HG02798 (cell line): ENCODE data around the gene CCNG2.
"Not testable (repeated sequence)": the region's sequence is repeated elsewhere in the genome, so short reads cannot be mapped to it uniquely, and the experiment has no call there.

Experiments
- ATAC-seq: cut with Tn5 transposase; IDR thresholded peaks from one replicate; pipeline ENCODE4 v1.9.1; 2021; ENCODE audit warnings: mild to moderate bottlenecking; ENCODE audit not compliant: unreplicated experiment, poor library complexity

Gene CCNG2, protein sequence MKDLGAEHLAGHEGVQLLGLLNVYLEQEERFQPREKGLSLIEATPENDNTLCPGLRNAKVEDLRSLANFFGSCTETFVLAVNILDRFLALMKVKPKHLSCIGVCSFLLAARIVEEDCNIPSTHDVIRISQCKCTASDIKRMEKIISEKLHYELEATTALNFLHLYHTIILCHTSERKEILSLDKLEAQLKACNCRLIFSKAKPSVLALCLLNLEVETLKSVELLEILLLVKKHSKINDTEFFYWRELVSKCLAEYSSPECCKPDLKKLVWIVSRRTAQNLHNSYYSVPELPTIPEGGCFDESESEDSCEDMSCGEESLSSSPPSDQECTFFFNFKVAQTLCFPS

DNA sequence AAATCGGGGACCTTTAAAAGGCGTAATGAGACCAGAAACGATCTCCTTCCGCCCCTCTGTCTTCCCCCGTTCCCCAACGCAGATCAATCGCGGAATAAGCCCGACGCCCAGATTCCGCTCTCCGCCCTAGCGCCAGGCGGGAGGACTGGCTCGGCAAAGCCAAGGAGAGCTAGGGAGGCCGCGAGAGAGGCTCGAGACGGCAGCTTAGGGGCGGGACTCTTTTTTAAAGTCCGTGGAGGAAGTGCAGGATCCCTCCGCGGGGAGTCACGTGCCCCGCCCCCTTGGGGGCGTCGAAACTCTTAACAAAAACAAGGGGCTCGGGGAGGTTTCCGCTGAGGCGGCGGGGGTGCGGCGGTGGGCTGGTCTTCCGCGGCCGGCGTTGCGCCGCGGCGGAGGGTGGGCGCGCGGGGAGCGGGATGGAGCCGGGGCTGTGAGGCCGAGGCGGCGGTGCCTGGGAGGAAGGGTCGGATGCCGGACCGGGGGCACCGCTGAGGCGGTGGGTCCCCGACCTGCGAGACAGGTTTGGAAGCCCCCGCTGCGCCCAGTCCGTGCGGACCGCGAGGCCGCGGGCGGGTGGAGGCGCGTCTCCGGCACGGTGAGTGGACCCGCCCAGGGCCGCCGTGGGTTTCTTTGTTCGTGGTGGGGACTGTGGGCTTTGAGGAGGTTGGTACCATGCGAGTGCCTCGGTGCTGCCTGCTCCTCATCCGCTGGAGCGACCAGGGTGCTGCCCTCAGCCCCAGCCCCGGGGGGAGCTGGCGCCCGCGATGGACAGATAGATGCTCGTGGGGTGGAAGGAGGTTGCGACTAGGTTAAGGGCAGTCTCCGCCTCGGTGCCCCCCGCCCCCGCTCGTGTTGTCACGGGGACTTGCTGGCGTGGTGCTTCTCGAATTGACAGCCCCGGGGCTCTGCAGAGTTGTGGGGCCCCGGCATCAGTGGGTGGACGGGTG lies at the start of gene CCNG2:
CCNG2 (plus strand) TSS at position 296 of the 947 bp plus-strand sequence. CDS start 1,326 bp downstream, outside the sequence.
- ATAC-seq = peak; percentile 31

DNA sequence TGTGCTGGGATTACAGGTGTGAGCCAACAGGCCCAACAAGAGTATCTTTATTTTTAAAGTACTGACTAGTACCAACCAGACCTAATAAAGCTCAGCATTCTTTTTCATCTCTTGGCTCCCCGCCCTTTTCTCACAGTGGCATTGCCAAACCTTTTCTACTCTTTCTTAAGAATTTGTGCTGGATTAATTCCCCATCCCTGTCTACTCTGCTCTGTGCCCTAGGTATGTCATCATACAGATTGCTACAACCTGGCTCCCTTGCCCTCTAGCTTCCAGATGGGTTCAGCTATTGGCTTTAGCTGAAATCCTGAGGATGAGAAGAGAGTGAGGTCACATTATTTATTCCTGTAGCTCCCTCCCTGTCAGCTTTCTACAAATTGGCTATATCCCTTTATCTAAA lies 46.3 kb upstream of the CCNG2 start:
- no peak for ATAC-seq

GRCh38 chr4:77113069-77113468 lies 43.9 kb upstream of the CCNG2 start:
- no peak for ATAC-seq

DNA sequence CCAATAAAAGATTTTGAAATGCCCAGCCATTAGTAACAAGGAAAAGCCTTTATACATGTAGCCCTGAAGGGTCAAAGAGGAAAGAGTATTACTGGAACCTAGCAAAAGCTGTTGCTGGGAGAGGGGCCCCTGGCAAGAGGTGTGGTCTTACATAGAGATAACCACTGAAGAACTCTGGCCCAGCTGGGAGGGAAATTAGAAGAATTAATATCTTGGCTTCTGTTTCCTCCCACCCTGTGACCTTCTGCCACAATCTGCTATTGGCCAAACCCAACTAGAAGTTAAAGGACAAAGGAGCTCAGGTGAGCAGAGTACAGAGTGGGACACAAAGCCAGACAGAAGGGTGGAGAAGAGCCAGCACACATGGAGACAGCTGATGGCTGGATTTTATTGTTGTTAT lies 39.3 kb upstream of the CCNG2 start:
- no peak for ATAC-seq

DNA sequence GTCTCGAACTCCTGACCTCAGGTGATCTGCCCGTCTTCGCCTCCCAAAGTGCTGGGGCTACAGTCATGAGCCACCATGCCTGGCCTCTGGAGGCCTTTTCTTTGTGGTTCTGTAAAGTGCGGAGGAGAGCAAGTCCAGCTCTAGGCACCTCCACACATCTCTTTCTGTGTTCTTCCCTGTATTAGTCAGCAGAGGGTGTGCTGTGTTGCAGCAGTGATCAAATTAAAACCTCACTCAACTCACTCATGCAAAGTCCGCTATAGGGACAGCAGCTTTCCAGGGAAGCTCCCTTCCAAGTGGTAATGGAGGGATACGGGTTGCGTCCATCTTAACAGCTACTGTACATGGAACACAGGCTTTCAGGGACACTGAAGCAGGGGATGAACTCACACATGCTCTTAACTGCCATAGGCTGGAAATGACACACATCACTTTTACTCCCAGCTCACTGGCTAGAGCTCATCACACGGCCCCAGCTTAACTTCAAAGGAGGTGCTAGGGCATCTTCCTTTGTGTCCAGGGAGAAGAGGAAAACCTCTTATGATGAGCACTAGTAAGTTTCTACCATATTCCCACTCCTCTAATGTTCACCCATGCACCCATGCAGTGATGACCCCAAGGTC lies 36.0 kb upstream of the CCNG2 start:
- peak; percentile 79 for ATAC-seq

GRCh38 chr4:77121736-77122240 lies 35.2 kb upstream of the CCNG2 start:
- ATAC-seq = no peak

DNA sequence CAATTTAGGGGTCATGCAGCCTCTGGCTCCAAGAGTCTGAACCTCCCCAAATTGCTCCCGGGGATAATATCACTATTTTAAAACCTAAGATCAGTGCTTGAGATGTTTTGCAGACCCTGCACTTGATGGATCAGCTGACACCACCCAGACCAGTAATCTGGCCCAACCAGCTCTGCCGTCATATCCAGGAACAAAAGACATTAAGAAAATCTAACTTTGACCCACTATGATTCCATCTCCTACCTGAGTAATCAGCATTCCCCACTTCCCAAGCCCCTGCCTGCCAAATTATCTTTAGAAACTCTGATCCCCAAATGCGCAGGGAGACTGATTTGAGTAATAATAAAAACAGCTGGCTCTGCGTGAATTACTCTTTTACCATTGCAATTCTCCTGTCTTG lies 34.4 kb upstream of the CCNG2 start:
- no peak for ATAC-seq

DNA sequence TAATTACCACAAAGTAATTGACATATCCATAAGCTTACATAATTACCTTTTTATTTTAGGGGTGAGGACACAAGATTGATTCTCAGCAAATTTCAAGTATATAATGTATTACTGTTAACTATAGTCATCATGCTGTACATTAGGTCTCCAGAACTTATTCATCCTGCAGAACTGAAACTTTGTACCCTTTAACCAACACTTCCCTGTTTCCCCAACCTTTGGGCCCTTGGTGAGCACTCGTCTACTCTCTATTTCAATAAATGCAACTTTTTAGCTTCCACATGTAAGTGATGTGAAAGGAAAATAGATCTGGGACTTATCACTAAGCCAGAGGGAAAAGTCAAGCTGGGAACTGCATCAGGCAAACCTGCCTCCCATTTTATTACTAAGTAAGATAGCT lies 33.6 kb upstream of the CCNG2 start:
- no peak for ATAC-seq

DNA sequence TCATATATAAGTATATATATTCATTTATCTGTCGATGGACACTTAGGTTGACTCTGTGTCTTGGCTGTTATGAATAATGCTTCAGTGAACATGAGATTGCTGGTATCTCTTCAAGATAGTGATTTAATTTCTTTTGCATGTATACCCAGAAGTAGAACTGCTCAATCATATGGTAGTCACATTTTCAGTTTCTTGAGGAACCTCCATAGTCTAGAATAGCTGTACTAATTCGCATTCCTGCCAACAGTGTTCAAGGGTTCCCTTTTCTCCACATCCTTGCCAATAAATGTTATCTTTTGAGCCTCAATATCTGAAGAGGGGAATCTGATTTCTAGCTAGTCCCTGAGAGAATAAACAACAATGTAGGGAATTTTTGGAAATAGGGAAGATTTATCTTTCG lies 32.4 kb upstream of the CCNG2 start:
- ATAC-seq = no peak

- no peak for ATAC-seq
Measured at GRCh38 chr4:77125961-77126360, 31.0 kb upstream of the CCNG2 start.

DNA sequence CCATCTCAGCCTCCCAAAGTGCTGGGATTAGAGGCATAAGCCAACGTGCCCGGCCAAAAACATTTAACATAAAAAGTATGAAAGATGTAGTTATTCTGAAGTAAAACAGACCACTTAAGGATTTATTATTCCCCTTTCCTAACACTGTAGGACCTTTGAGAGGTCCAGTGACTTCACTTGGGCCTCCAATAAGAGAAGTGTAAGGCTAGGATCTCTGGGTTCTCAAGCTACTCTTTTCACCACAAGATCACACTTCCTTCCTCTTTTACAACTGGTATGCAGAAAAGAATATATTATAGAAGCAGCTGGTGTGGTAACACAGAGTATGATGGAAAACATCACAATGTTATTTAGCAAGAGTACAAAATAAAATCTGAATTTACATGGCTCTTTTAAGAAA lies 30.2 kb upstream of the CCNG2 start:
- ATAC-seq = peak; percentile 85

DNA sequence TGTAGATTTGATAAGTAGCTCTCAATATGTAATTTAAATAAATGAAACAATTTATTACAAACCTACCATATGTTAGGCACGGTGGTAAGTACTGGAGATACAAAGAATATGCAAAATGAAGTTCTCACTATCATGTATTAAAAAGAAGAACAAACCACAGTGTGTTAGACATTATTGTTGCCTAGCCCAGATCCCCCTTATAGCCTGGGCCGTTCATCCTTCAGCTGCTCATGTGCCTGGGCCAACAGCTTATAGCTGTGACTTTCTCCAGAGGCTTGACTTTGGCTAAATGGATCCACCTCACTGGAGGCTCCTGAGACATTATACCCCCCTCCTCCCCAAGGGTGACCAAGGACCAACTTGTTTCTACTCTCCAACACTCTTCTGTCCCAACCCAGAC lies 29.8 kb upstream of the CCNG2 start:
- peak; percentile 71 for ATAC-seq

DNA sequence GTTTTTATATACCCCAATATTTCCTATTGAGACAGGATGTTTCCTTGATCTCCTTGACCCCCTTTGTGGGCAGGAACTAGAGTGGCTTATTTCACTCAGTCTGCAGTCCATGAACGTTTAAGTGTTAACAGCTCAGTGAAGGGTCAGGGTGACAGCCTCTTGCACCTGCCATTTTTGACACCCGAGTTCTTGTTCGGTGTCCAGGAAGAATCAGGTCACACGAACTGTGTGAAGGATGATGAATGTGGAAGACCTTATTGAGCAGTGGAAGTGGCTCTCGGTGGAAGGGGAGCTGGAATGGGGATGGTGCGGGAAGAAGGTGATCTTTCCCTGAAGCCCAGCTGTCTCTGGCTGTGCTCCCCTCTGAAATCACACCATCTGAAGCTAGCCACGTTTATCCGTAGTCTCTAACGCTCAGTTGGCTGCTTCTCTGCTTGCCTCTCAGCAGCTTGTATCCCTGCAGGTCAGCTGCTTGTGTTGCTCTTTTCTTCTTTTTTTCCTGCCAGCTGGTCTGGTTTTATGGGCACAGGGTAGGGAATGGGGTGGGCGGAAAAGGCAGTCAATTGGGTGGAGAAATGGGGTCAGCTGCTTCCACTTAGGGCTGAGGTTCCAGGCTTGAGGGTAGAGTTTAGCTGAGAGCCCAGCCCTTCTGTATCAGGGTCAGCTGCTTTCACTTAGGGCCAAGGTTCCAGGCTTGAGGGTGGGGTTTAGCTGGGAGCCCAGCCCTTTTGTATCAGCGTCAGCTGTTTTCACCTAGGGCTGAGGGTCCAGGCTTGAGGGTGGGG lies 29.0 kb upstream of the CCNG2 start:
- ATAC-seq = no peak

DNA sequence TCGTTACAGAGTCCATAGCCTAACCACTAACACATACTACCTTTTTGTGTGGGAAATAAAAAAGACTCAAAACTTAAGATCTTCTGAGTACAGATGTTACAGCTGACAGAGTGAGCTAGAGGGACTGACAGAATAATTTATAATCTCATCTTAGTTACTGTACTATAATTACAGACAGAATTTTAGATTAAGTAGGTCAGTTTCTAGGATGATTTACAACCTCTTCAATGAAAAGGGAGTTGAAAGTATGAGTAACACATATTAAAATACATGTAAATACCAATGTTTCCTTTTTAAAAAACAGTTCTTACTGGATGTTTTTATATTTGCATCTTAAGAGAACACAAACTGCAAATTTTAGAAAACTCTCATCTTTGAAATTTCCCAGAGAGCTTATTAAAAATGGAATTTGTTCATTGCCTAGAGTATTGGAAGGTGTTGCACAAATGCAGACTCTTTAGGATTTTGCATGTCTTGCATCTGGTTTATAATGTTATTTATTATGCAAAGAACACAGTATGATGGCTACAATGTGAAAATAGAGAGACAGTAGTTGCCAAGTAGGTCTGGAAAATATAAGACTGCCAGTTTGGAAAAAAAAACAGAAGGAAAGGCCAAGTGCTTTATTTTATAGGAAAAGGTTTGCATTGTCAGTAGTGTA lies 24.2 kb upstream of the CCNG2 start:
- ATAC-seq = no peak

DNA sequence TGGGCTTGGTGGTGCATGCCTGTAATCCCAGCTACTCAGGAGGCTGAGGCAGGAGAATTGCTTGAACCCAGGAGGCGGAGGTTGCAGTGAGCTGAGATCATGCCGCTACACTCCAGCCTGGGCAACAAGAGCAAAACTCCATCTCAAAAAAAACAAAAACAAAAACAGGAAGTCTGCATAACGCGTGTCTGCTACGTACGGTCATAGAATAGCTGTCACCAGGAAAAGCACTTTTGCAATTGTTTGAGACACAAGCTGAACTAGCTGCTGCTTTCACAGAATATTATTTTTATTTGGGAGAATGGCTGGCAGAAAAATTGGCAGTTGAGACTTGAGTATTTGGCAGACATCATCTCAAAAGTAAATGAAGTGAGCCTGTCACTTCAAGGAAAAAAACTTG lies 19.6 kb upstream of the CCNG2 start:
- ATAC-seq = not testable (repeated sequence)

DNA sequence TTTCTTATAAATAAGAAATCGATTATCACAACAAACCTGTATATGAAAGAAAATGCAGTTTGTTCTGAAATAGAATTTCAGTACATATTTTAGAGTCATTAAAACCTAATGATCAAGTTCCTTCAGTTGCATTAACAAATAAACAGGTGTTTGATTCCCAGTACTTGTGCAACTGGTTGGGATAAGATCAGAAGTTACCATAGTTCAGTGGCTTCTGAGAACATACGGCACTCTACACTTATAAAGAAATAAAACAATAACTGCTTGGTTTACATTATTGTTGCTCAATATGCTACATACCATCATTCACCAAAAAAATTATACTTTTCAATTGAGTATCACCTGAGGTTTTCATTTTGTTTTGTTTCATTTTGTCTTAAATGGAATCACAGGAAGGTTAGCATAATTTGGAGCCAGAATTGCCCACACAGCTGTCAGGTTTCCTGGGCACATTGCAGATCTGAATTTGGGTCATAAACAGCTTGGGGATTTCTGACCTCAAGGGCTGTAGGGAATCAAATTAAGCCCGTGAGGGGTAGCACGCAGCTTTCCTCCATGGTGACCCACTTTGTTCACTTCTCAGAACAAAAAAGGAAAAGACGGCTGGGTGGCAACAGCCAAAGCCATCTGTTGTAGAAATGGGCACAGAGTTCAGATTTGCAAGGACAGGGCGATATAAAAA lies 14.9 kb upstream of the CCNG2 start:
- ATAC-seq = no peak

DNA sequence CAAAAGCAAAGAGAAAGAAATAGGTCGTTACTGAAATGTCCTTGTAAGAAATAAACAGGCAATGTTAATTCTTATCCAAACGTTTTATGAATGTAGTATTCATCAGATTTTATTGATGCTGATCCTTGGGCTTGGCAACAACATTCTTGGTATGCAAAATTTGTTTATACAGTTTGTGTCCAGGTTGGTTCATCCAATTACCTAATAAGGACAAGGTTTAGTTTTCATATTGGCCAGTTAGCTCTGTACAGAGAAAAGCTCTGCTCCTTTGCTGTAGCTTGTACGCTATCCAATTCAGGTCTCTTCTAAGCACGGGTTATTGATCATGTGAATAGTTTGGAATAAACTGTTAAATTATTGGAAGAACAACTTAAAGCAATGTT lies 14.4 kb upstream of the CCNG2 start:
- ATAC-seq = no peak

DNA sequence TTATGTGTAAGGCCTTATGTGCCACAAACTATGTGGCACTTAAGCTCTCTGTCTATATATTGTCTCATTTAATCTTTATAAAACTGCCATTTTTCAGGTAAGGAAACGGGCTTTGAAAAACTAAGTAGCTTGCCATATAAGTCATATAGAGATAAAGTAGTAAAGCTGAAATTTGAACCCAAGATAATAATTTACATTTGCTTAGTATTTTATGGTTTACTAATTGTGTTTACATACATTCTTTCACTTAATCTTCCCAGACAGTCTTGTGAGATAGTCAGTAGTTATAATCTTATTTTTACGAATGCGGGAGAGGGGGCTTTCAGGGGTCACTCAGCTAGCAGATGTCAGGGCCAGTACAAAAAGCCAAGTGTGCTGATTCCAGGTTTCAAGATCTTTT lies 13.9 kb upstream of the CCNG2 start:
- no peak for ATAC-seq

GRCh38 chr4:77145842-77146185 lies 11.2 kb upstream of the CCNG2 start:
- no peak for ATAC-seq
